BJ (cell line): Measurements from ENCODE around the gene SORD. TPM values are rescaled to one million over a fixed set of nuclear protein-coding genes. Genes with fewer than 3 reads are reported as not detected.
A peak's percentile ranks its signal among the peaks of the same experiment; 100 is the strongest.
"Not testable (repeated sequence)": the region's sequence is repeated elsewhere in the genome, so short reads cannot be mapped to it uniquely, and the experiment has no call there.

Experiments
- CTCF ChIA-PET: fragments of 350-600 bp; formaldehyde crosslinking; extraction: SDS; loops from one replicate; lab custom pipeline; 2021; ENCODE audit warnings: antibody characterized with exemption, inconsistent platforms; lab: Yijun Ruan, JAX
- POLR2A ChIA-PET: fragments of 300-600 bp; sonication (Branson Sonifier 250); formaldehyde crosslinking; extraction: SDS; loops from one replicate; lab custom pipeline; 2021; ENCODE audit warnings: antibody characterized with exemption; lab: Charles Lee
- DNase-seq: peaks from one replicate; pipeline ENCODE4 v3.0.0-alpha.2; 2011; ENCODE audit warnings: low read depth
- H3K27me3 ChIP-seq: 2 replicates; pipeline ENCODE4 v1.6.0; 2011; ENCODE audit warnings: low read length; ENCODE audit not compliant: control insufficient read depth, insufficient read depth
- H3K36me3 ChIP-seq: 2 replicates; pipeline ENCODE4 v1.5.1; 2011; ENCODE audit warnings: low read length; ENCODE audit not compliant: control insufficient read depth, insufficient read depth
- H3K4me3 ChIP-seq: 2 replicates; pipeline ENCODE4 v1.5.1; 2011; ENCODE audit warnings: low read depth, mild to moderate bottlenecking, control low read depth, low read length
- CTCF ChIP-seq: IDR thresholded peaks from 2 replicates; pipeline ENCODE4 v1.5.1; 2011; ENCODE audit warnings: low read depth, mild to moderate bottlenecking, control low read depth, inconsistent platforms, low read length, moderate library complexity; ENCODE audit not compliant: insufficient read depth
- polyA minus RNA-seq: library from RNA; depleted of rRNA, polyadenylated mRNA; stranded (reverse); fragments of >200 nt; gene quantifications from 2 replicates; pipeline ENCODE4 v1.2.3, GENCODE V29; 2011; rRNA and poly(A)+ RNA removed
- polyA plus RNA-seq: library from polyadenylated mRNA; depleted of rRNA; stranded (reverse); fragments of >200 nt; gene quantifications from 2 replicates; pipeline ENCODE4 v1.2.3, GENCODE V29; 2011; rRNA removed

Gene SORD
- 20.7 and 30.4 TPM in 2 replicates for polyA plus RNA-seq
- 12.3 and 16.8 TPM in 2 replicates for polyA minus RNA-seq

DNA sequence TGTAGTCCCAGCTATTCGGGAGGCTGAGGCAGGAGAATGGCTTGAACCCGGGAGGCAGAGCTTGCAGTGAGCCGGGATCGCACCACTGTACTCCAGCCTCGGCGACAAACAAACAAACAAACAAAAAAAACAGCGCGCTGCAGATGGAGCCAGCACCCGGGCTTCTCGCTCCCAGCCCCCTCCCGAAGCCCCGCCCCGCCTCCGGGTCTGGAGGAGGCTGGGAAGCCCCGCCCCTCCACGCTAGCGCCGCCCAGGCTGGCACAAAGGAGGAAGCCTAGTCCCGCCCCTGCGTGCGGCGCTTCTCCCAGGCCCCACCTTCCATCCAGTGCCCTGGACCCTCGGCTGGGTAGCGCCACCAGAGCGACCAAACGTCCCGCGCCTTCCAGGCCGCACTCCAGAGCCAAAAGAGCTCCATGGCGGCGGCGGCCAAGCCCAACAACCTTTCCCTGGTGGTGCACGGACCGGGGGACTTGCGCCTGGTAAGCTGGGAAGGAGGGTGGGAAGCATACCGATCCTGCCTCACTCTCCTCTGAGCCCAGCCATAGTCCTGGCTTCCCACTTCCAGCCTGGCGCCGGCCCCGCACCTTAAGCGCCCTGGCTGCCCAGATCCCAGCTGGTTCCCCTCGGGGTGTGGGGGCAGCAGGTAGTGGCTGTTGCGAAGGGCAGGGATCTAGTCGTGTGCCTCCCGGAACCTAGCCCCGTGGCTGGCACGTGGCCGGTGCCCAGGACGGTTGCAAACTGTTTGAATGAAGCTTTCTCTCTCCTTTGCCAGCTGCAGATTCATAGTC is at the start of gene SORD:
Gene SORD, plus strand, starts transcription at position 325 of the 788 bp plus-strand sequence. Its CDS starts 89 bp downstream, at position 414.
- Histone ChIP-seq H3K36me3 (no peaks in the 10 kb centered on the region), H3K4me3 (peak within 1 kb of the TSS; percentile 74), H3K27me3 (no peaks in the 10 kb centered on the region; the same call in 1 of the 2 replicates)
- POLR2A ChIA-PET: interaction anchor here (0.6 kb wide), 1 partner anchor 15 kb away, joined by 3 read pairs; no protein-coding TSS in a partner anchor
- CTCF ChIA-PET: interaction anchor here (0.6 to 3.5 kb wide), 6 partner anchors 10 to 140 kb away, joined by 3 to 17 read pairs (median 3); no protein-coding TSS in a partner anchor
- no peak for TF ChIP-seq CTCF
- peak; percentile 16 for DNase-seq

DNA sequence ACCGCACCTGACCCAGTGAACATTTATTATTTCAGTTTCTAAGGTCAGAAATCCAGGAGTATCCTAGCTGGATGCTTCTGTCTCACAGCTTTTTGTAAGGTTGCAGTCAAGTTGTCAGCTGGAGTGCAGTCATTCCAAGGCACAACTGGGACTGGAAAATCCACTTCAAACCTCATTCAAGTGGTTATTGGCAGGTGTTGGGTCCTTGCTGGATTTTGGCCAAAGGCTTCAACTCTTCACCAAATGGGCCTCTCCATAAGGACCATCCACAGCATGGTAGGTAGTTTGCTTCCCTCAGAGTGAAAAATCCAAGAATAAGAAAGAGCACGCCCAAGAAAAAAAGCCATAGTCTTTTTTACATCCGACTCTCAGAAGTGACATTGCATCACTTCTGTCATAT is 46.8 kb upstream of the SORD start:
- H3K36me3 ChIP-seq, POLR2A ChIA-PET, CTCF ChIA-PET, H3K27me3 ChIP-seq, DNase-seq, H3K4me3 ChIP-seq: not testable (repeated sequence)

DNA sequence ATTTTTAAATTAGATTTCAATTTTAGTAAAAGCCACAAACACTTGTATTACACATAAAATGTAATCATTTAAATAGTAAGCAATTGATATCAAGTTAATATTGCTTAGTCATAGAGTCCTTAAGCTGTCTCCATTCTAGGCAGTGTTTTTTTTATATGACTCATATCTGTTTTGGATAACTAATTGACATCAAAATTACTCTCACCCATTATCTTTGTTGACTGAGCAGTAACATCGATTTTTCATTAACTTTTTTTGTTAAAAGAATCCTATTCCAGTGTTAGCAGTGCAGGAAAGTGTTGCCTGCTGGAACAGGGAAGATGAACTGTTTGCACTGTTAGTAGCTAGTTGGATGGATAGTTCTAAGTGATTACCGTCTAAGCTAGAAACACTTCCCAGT is 45.2 kb upstream of the SORD start:
- DNase-seq, H3K36me3 ChIP-seq, H3K27me3 ChIP-seq, H3K4me3 ChIP-seq: not testable (repeated sequence)
- ChIA-PET CTCF (interaction anchor here (1.0 kb wide), 1 partner anchor 140 kb away, joined by 4 read pairs; no protein-coding TSS in a partner anchor), POLR2A (interaction anchor here (0.6 kb wide), 1 partner anchor 39 kb away, joined by 5 read pairs; no protein-coding TSS in a partner anchor)

GRCh38 chr15:44979617-44980339 is 43.2 kb upstream of the SORD start:
- H3K36me3 ChIP-seq, H3K4me3 ChIP-seq, DNase-seq, POLR2A ChIA-PET, H3K27me3 ChIP-seq: not testable (repeated sequence)
- CTCF ChIA-PET: interaction anchor here (1.0 kb wide), 1 partner anchor 144 kb away, joined by 3 read pairs; no protein-coding TSS in a partner anchor

GRCh38 chr15:44984144-44984543 is 38.9 kb upstream of the SORD start:
- DNase-seq, CTCF ChIA-PET, H3K27me3 ChIP-seq, H3K4me3 ChIP-seq, POLR2A ChIA-PET, H3K36me3 ChIP-seq: not testable (repeated sequence)

DNA sequence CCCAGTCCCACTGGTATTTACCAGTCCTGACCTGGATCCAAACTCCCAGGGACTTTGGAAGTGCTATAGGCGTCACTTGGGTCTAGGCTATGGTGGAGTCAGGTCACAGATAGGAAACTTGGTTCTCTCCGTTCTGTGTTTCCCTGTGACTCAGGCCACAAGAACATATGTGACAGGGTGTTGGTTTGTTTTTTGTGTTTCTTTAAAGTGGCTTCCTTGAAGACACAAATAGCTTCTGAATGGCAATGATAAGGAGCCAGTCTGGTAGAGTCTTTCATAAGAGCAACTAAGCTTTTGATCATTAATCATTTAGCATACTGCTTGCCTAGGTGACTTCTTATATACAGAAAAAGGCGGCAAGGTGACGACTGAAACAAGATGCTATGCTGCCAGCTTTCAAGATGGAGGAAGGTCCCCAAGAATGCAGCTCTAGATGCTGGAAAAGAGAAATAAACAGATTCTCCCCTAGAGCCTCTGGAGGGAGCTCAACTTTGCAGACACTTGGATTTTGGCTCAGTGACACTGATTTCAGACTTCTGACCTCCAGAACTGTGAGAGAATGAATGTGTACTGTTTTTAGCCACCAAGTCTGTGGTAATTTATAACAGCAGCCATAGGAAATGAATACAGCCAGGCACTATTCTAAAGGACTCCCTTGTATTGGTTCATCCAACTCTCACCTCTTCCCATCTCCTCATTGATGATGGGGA is 36.5 kb upstream of the SORD start:
- H3K4me3 ChIP-seq, H3K27me3 ChIP-seq, DNase-seq, POLR2A ChIA-PET, H3K36me3 ChIP-seq: not testable (repeated sequence)
- CTCF ChIA-PET: interaction anchor here (0.6 to 0.8 kb wide), 2 partner anchors 51 to 346 kb away, joined by 3 to 4 read pairs; no protein-coding TSS in a partner anchor

DNA sequence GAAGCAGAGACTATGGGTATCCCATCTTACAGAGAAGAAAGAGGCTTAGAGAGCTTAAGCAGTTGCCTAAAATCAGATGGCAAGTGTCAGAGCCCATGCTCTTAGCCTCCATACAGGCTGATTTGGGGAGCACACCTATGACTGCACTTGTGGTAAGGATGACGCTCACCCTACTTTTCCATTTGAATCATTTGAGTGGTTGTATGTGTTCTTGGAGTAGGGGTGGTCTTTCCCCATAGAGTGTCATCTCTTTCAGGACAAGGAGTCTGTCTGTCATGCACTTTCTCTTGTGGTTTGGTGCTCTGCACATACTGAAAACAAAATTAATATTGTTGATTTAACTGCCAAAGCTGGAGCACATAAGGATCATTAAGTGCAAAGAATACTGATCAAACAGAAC is 35.3 kb upstream of the SORD start:
- DNase-seq, H3K36me3 ChIP-seq, H3K4me3 ChIP-seq, H3K27me3 ChIP-seq, CTCF ChIA-PET, POLR2A ChIA-PET: not testable (repeated sequence)

DNA sequence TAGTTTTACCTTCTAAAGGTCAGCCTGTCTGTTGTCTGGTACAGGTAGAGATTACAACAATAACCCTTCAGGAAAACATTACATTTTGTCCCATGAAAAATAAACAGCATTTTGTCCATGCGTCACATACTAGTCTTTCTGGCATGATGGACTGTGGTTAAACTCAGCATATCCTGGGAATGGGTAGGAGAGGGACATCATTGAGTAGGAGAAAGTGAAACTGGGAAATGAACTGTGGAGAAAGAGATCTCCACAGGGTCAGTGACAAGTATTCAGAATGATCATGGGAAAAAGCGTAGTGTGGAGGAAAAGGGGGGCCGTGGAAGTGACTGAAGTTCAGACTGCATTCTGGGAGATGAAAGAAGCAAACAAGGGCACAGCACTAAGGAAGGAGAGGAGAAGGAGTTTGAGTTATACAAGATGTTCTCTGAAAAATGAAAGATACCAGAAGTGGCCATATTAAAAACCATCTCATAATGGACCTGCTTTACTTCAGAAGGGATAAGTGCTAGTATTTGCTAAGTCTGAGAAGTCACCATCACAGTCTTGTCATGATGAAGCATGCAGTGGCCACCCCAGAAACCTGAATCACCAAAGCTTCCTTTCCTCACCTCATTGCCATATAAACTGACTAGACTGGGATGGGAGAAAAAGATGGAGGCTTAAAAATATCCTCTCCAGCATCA is 34.7 kb upstream of the SORD start:
- DNase-seq, H3K4me3 ChIP-seq, H3K36me3 ChIP-seq, POLR2A ChIA-PET, H3K27me3 ChIP-seq, CTCF ChIA-PET: not testable (repeated sequence)

GRCh38 chr15:44988870-44989219 is 34.1 kb upstream of the SORD start:
- POLR2A ChIA-PET, H3K27me3 ChIP-seq, DNase-seq, H3K4me3 ChIP-seq, H3K36me3 ChIP-seq, CTCF ChIA-PET: not testable (repeated sequence)

GRCh38 chr15:44997632-44998031 is 25.4 kb upstream of the SORD start:
- CTCF ChIA-PET, POLR2A ChIA-PET, H3K27me3 ChIP-seq, H3K36me3 ChIP-seq, DNase-seq, H3K4me3 ChIP-seq: not testable (repeated sequence)
